KMS-11 (cell line): ENCODE measurements around the gene COL1A2.

Source experiments
- H2AFZ ChIP-seq: fragments of 200-600 bp; sonication (generic); 2 replicates; pipeline ENCODE4 v1.6.1; 2016; ENCODE audit warnings: antibody characterized with exemption, mixed run types, low read depth
- H3K27ac ChIP-seq: fragments of 200-600 bp; sonication (generic); 2 replicates; pipeline ENCODE4 v1.6.1; 2016; ENCODE audit warnings: mild to moderate bottlenecking, mixed run types
- H3K27me3 ChIP-seq: fragments of 200-600 bp; sonication (generic); 2 replicates; pipeline ENCODE4 v1.6.1; 2017; ENCODE audit warnings: mild to moderate bottlenecking, low read depth, mixed run types, moderate library complexity; ENCODE audit not compliant: insufficient read depth
- H3K36me3 ChIP-seq: fragments of 200-600 bp; sonication (generic); 2 replicates; pipeline ENCODE4 v1.6.1; 2017; ENCODE audit warnings: mild to moderate bottlenecking, mixed run types; ENCODE audit not compliant: insufficient read depth
- H3K4me1 ChIP-seq: fragments of 200-600 bp; sonication (generic); 2 replicates; pipeline ENCODE4 v1.6.1; 2016; ENCODE audit warnings: mild to moderate bottlenecking, low read depth, mixed run types; ENCODE audit not compliant: poor library complexity, severe bottlenecking
- H3K4me2 ChIP-seq: fragments of 200-600 bp; sonication (generic); 2 replicates; pipeline ENCODE4 v1.7.0; 2016; ENCODE audit warnings: mild to moderate bottlenecking, mixed run types
- H3K4me3 ChIP-seq: fragments of 200-600 bp; sonication (generic); IDR thresholded peaks from 2 replicates; pipeline ENCODE4 v1.6.1; 2017; ENCODE audit warnings: low read depth, low read length, mixed read lengths; ENCODE audit not compliant: insufficient read depth
- H3K79me2 ChIP-seq: fragments of 200-600 bp; sonication (generic); 2 replicates; pipeline ENCODE4 v1.6.1; 2016; ENCODE audit warnings: low read depth, mixed run types; ENCODE audit not compliant: insufficient read depth
- H3K9ac ChIP-seq: fragments of 200-600 bp; sonication (generic); 2 replicates; pipeline ENCODE4 v1.6.1; 2016; ENCODE audit warnings: mild to moderate bottlenecking, mixed run types
- H4K20me1 ChIP-seq: fragments of 200-600 bp; sonication (generic); 2 replicates; pipeline ENCODE4 v1.6.1; 2016; ENCODE audit warnings: mild to moderate bottlenecking, mixed run types; ENCODE audit not compliant: insufficient read depth
- CTCF ChIP-seq: fragments of 200-600 bp; sonication (generic); conservative IDR thresholded peaks from 2 replicates; pipeline ENCODE4 v1.6.1; 2017; ENCODE audit warnings: low read depth, mild to moderate bottlenecking, antibody characterized with exemption, low read length, moderate library complexity, mixed read lengths

COL1A2 gene

GRCh38 chr7:94394437-94395140 is at the start of gene COL1A2:
COL1A2 (plus strand) TSS chr7:94394895; CDS start chr7:94395032, 137 bp downstream.
- no peaks in the 10 kb centered on the region for H4K20me1 ChIP-seq
- H3K27me3 ChIP-seq: no peaks in the 10 kb centered on the region
- no peaks in the 10 kb centered on the region for H3K4me1 ChIP-seq
- no peak within 1 kb of the TSS for H3K9ac ChIP-seq
- no peaks in the 10 kb centered on the region for H3K36me3 ChIP-seq
- no peak for TF ChIP-seq CTCF
- H2AFZ ChIP-seq: no peak within 1 kb of the TSS
- no peak within 1 kb of the TSS for H3K4me2 ChIP-seq
- H3K79me2 ChIP-seq: no peaks in the 10 kb centered on the region
- H3K4me3 ChIP-seq: no peak within 1 kb of the TSS
- H3K27ac ChIP-seq: no peak within 1 kb of the TSS

GRCh38 chr7:94345907-94346306 is 48.8 kb upstream of the COL1A2 start:
- no peak overlapping the region for H3K4me3 ChIP-seq
- no peaks in the 10 kb centered on the region for H3K36me3 ChIP-seq
- no peak overlapping the region for H2AFZ ChIP-seq
- H3K4me1 ChIP-seq: no peaks in the 10 kb centered on the region
- no peak overlapping the region for H3K4me2 ChIP-seq
- no peak overlapping the region for H3K9ac ChIP-seq
- no peak overlapping the region for H3K27ac ChIP-seq
- no peak for TF ChIP-seq CTCF
- H4K20me1 ChIP-seq: no peaks in the 10 kb centered on the region
- H3K79me2 ChIP-seq: no peaks in the 10 kb centered on the region
- H3K27me3 ChIP-seq: no peaks in the 10 kb centered on the region

GRCh38 chr7:94348142-94348541 is 46.6 kb upstream of the COL1A2 start:
- Histone ChIP-seq H3K4me1 (no peaks in the 10 kb centered on the region), H3K27ac (no peak overlapping the region), H3K27me3 (no peaks in the 10 kb centered on the region), H3K4me2 (no peak overlapping the region), H3K9ac (no peak overlapping the region), H4K20me1 (no peaks in the 10 kb centered on the region), H3K36me3 (no peaks in the 10 kb centered on the region), H2AFZ (no peak overlapping the region), H3K4me3 (no peak overlapping the region), H3K79me2 (no peaks in the 10 kb centered on the region)
- TF ChIP-seq CTCF: no peak

- Histone ChIP-seq H3K4me3 (no peak overlapping the region), H2AFZ (no peak overlapping the region), H3K4me1 (no peaks in the 10 kb centered on the region), H3K27me3 (no peaks in the 10 kb centered on the region), H4K20me1 (no peaks in the 10 kb centered on the region), H3K4me2 (no peak overlapping the region), H3K36me3 (no peaks in the 10 kb centered on the region), H3K27ac (no peak overlapping the region), H3K9ac (no peak overlapping the region), H3K79me2 (no peaks in the 10 kb centered on the region)
- TF ChIP-seq CTCF: no peak
Observed at GRCh38 chr7:94350734-94351133, 44.0 kb upstream of the COL1A2 start.
